Measurements from ENCODE around the gene ARV1.
A peak's percentile ranks its signal among the peaks of the same experiment; 100 is the strongest.
"Not testable (repeated sequence)": the region's sequence is repeated elsewhere in the genome, so short reads cannot be mapped to it uniquely, and the experiment has no call there.

Gene ARV1

GRCh38 chr1:230976825-230977747, 1.8 kb upstream of the ARV1 start:
- DNase-seq (ENCODE audit: low read depth in 1 of 2, low spot score in 1 of 2): peak in 1 of 2 donors; percentile 11

- no peak for DNase-seq (ENCODE audit: low read depth in 1 of 2, low spot score in 1 of 2)
Observed at GRCh38 chr1:230977761-230978490, 968 bp upstream of the ARV1 start.

- DNase-seq (ENCODE audit: low read depth in 1 of 2, low spot score in 1 of 2): no peak
Observed at GRCh38 chr1:230979389-230979716, 459 bp downstream of the ARV1 start.

GRCh38 chr1:230979952-230980351, 1.1 kb downstream of the ARV1 start:
- no peak for DNase-seq (ENCODE audit: low read depth in 1 of 2, low spot score in 1 of 2)

- no peak for DNase-seq (ENCODE audit: low read depth in 1 of 2, low spot score in 1 of 2)
Observed at GRCh38 chr1:230982696-230983095, 3.8 kb downstream of the ARV1 start.

- DNase-seq (ENCODE audit: low read depth in 1 of 2, low spot score in 1 of 2): no peak
Observed at GRCh38 chr1:230983811-230984210, 4.9 kb downstream of the ARV1 start.

GRCh38 chr1:230984622-230985515, 6.0 kb downstream of the ARV1 start:
- not testable (repeated sequence) for DNase-seq (ENCODE audit: low read depth in 1 of 2, low spot score in 1 of 2)

- no peak for DNase-seq (ENCODE audit: low read depth in 1 of 2, low spot score in 1 of 2)
Observed at GRCh38 chr1:230985711-230986110, 6.8 kb downstream of the ARV1 start.

GRCh38 chr1:230986976-230987375, 8.1 kb downstream of the ARV1 start:
- DNase-seq (ENCODE audit: low read depth in 1 of 2, low spot score in 1 of 2): no peak

GRCh38 chr1:230987448-230987847, 8.6 kb downstream of the ARV1 start:
- DNase-seq (ENCODE audit: low read depth in 1 of 2, low spot score in 1 of 2): no peak

GRCh38 chr1:230992100-230992774, 13.3 kb downstream of the ARV1 start:
- no peak for DNase-seq (ENCODE audit: low read depth in 1 of 2, low spot score in 1 of 2)

GRCh38 chr1:230994860-230995259, 16.0 kb downstream of the ARV1 start:
- DNase-seq (ENCODE audit: low read depth in 1 of 2, low spot score in 1 of 2): no peak

GRCh38 chr1:231000201-231000600, 21.3 kb downstream of the ARV1 start:
- DNase-seq (ENCODE audit: low read depth in 1 of 2, low spot score in 1 of 2): no peak

- no peak for DNase-seq (ENCODE audit: low read depth in 1 of 2, low spot score in 1 of 2)
Observed at GRCh38 chr1:231000639-231001038, 21.7 kb downstream of the ARV1 start.

- DNase-seq (ENCODE audit: low read depth in 1 of 2, low spot score in 1 of 2): no peak
Observed at GRCh38 chr1:231001892-231002291, 23.0 kb downstream of the ARV1 start.

- DNase-seq (ENCODE audit: low read depth in 1 of 2, low spot score in 1 of 2): not testable (repeated sequence)
Observed at GRCh38 chr1:231007535-231007934, 28.6 kb downstream of the ARV1 start.

- DNase-seq (ENCODE audit: low read depth in 1 of 2, low spot score in 1 of 2): no peak
Observed at GRCh38 chr1:231011360-231011759, 32.5 kb downstream of the ARV1 start.

- DNase-seq (ENCODE audit: low read depth in 1 of 2, low spot score in 1 of 2): no peak
Observed at GRCh38 chr1:231011963-231012362, 33.1 kb downstream of the ARV1 start.

- no peak for DNase-seq (ENCODE audit: low read depth in 1 of 2, low spot score in 1 of 2)
Observed at GRCh38 chr1:231013391-231014015, 34.6 kb downstream of the ARV1 start.

- no peak for DNase-seq (ENCODE audit: low read depth in 1 of 2, low spot score in 1 of 2)
Observed at GRCh38 chr1:231016234-231016633, 37.3 kb downstream of the ARV1 start.

All from activated T-helper 1 cell treated with anti-CD3 and anti-CD28 coated beads, Interleukin-2, amount 50 U/mL, for 16 hours (primary cell).